Measurements from ENCODE around the gene NKAIN4. TPM values are rescaled to one million over a fixed set of nuclear protein-coding genes. Genes with fewer than 3 reads are reported as not detected.

The NKAIN4 gene
- polyA plus RNA-seq, 1 donor (not counting 4 experiments of a cell fraction or from before 2014, with no cell fraction given): not detected

GRCh38 chr20:63228806-63229205 is 25.5 kb downstream of the NKAIN4 start:
- FAIRE-seq (no peak), DNase-seq (ENCODE audit: low read depth, low spot score) (no peak)
- Histone ChIP-seq H3K27me3 (ENCODE audit: control insufficient read depth, extremely low read depth, insufficient read depth, low read length) (peaks cover 22% of the 10 kb centered on the region), H3K4me2 (ENCODE audit: control insufficient read depth, extremely low read depth, insufficient read depth, low read depth, low read length) (no peak overlapping the region), H3K27ac (ENCODE audit: control insufficient read depth, insufficient read depth, low read length) (no peak overlapping the region), H3K9ac (ENCODE audit: control insufficient read depth, extremely low read depth, insufficient read depth, low read length) (no peak overlapping the region), H3K36me3 (ENCODE audit: control insufficient read depth in 2 of 2, extremely low read depth in 1 of 2, insufficient read depth in 2 of 2, low read length in 2 of 2) (no peaks in the 10 kb centered on the region), H3K4me3 (ENCODE audit: control insufficient read depth in 2 of 3, extremely low read depth in 1 of 3, insufficient read depth in 2 of 3, low read depth in 1 of 3, low read length in 3 of 3) (no peak overlapping the region), H3K9me3 (ENCODE audit: control insufficient read depth, low read depth, low read length) (no peaks in the 10 kb centered on the region), H3K4me1 (ENCODE audit: control insufficient read depth, extremely low read depth, insufficient read depth, low read length) (no peaks in the 10 kb centered on the region), H3K79me2 (ENCODE audit: control insufficient read depth, insufficient read depth, low read length) (no peaks in the 10 kb centered on the region), H2AFZ (ENCODE audit: control insufficient read depth, low read length) (no peak overlapping the region), H4K20me1 (ENCODE audit: control insufficient read depth, extremely low read depth, insufficient read depth, low read length) (no peaks in the 10 kb centered on the region), H3K9me1 (ENCODE audit: control insufficient read depth, extremely low read depth, insufficient read depth, low read length) (no peaks in the 10 kb centered on the region)
- dilution Hi-C loops (cut with MboI; ENCODE audit: extremely low pct_ligation_motif_present, low sequenced_read_pairs): loop anchor here (10.0 kb wide), 1 partner anchor 56 kb away; no protein-coding TSS in a partner anchor
- no peak for TF ChIP-seq EZH2 (IDR thresholded peaks at IDR 0.05; ENCODE audit: low read length)
- no peak for TF ChIP-seq CTCF (optimal IDR thresholded peaks at IDR 0.05 in 1 of 3, IDR thresholded peaks at IDR 0.05 in 1 of 3, conservative IDR thresholded peaks at IDR 0.05 in 1 of 3; ENCODE audit: extremely low read depth in 1 of 3, insufficient read depth in 2 of 3, low read length in 3 of 3)

GRCh38 chr20:63227260-63227659 is 27.0 kb downstream of the NKAIN4 start:
- dilution Hi-C loops (cut with MboI; ENCODE audit: extremely low pct_ligation_motif_present, low sequenced_read_pairs): loop anchor here (10.0 kb wide), 1 partner anchor 58 kb away; no protein-coding TSS in a partner anchor
- H3K4me1 ChIP-seq (ENCODE audit: control insufficient read depth, extremely low read depth, insufficient read depth, low read length): no peaks in the 10 kb centered on the region
- H3K9ac ChIP-seq (ENCODE audit: control insufficient read depth, extremely low read depth, insufficient read depth, low read length): no peak overlapping the region
- H3K27ac ChIP-seq (ENCODE audit: control insufficient read depth, insufficient read depth, low read length): no peak overlapping the region
- no peaks in the 10 kb centered on the region for H3K9me1 ChIP-seq (ENCODE audit: control insufficient read depth, extremely low read depth, insufficient read depth, low read length)
- H3K27me3 ChIP-seq (ENCODE audit: control insufficient read depth, extremely low read depth, insufficient read depth, low read length): peaks cover 15% of the 10 kb centered on the region
- H2AFZ ChIP-seq (ENCODE audit: control insufficient read depth, low read length): no peak overlapping the region
- no peaks in the 10 kb centered on the region for H4K20me1 ChIP-seq (ENCODE audit: control insufficient read depth, extremely low read depth, insufficient read depth, low read length)
- no peaks in the 10 kb centered on the region for H3K36me3 ChIP-seq (ENCODE audit: control insufficient read depth in 2 of 2, extremely low read depth in 1 of 2, insufficient read depth in 2 of 2, low read length in 2 of 2)
- TF ChIP-seq EZH2 (IDR thresholded peaks at IDR 0.05; ENCODE audit: low read length) (no peak), CTCF (optimal IDR thresholded peaks at IDR 0.05 in 1 of 3, IDR thresholded peaks at IDR 0.05 in 1 of 3, conservative IDR thresholded peaks at IDR 0.05 in 1 of 3; ENCODE audit: extremely low read depth in 1 of 3, insufficient read depth in 2 of 3, low read length in 3 of 3) (no peak)
- FAIRE-seq (no peak), DNase-seq (ENCODE audit: low read depth, low spot score) (no peak)
- H3K4me2 ChIP-seq (ENCODE audit: control insufficient read depth, extremely low read depth, insufficient read depth, low read depth, low read length): no peak overlapping the region
- no peaks in the 10 kb centered on the region for H3K9me3 ChIP-seq (ENCODE audit: control insufficient read depth, low read depth, low read length)
- no peaks in the 10 kb centered on the region for H3K79me2 ChIP-seq (ENCODE audit: control insufficient read depth, insufficient read depth, low read length)
- H3K4me3 ChIP-seq (ENCODE audit: control insufficient read depth in 2 of 3, extremely low read depth in 1 of 3, insufficient read depth in 2 of 3, low read depth in 1 of 3, low read length in 3 of 3): no peak overlapping the region

All from keratinocyte (primary cell).